ENCODE data around the gene GALNT2.

DNA sequence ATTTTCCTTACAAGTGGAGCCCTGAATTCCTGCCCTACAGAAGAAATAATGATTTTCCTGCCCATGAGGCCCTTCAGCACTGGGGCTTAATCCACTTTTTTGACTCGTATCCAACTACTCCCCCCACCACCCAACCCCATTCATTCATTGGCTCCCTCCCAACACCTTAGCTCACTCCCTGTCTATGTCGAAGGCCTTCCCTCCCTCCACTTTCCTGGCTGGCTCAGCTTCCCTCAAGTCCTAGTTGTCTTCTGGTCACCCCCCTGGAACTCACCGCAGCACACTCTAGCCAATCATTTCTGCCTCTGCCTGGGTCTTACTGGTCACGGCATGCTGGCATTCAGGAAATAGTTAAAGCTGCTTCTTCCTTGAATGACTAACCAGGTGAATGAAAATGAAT lies 240.2 kb downstream of the GALNT2 start:
- TF ChIP-seq, protein P1, sequence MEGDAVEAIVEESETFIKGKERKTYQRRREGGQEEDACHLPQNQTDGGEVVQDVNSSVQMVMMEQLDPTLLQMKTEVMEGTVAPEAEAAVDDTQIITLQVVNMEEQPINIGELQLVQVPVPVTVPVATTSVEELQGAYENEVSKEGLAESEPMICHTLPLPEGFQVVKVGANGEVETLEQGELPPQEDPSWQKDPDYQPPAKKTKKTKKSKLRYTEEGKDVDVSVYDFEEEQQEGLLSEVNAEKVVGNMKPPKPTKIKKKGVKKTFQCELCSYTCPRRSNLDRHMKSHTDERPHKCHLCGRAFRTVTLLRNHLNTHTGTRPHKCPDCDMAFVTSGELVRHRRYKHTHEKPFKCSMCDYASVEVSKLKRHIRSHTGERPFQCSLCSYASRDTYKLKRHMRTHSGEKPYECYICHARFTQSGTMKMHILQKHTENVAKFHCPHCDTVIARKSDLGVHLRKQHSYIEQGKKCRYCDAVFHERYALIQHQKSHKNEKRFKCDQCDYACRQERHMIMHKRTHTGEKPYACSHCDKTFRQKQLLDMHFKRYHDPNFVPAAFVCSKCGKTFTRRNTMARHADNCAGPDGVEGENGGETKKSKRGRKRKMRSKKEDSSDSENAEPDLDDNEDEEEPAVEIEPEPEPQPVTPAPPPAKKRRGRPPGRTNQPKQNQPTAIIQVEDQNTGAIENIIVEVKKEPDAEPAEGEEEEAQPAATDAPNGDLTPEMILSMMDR (IDR thresholded peaks at IDR 0.05) = no peak
- TF ChIP-seq EP300 (IDR thresholded peaks at IDR 0.05) (no peak), POLR2A (IDR thresholded peaks at IDR 0.05) (no peak)

All from tibial nerve (tissue), 4 donors.